Esophagus squamous epithelium (tissue), 4 donors: ENCODE measurements around the gene LRRC2.

Experiments
- POLR2A ChIP-seq, 4 donors: fragments of 450-650 bp; IDR thresholded peaks; one replicate each; pipeline ENCODE4 v1.6.1; 2017; ENCODE audit warnings: antibody characterized with exemption in 4 of 4, mild to moderate bottlenecking in 4 of 4, moderate library complexity in 3 of 4
- TF ChIP-seq, protein P1 (sequence below), 6 experiments: fragments of 450-650 bp in 4 of 6; fragments of 200-600 bp in 2 of 6; sonication (generic) in 2 of 6; IDR thresholded peaks; one replicate each; pipeline ENCODE4 v1.5.1; 2016 to 2019; ENCODE audit warnings: antibody characterized with exemption in 6 of 6, mild to moderate bottlenecking in 4 of 6, moderate library complexity in 4 of 6

GRCh38 chr3:46508850-46509591, 57.1 kb downstream of the LRRC2 start:
- TF ChIP-seq POLR2A (IDR thresholded peaks at IDR 0.05) = no peak
- TF ChIP-seq, protein P1, sequence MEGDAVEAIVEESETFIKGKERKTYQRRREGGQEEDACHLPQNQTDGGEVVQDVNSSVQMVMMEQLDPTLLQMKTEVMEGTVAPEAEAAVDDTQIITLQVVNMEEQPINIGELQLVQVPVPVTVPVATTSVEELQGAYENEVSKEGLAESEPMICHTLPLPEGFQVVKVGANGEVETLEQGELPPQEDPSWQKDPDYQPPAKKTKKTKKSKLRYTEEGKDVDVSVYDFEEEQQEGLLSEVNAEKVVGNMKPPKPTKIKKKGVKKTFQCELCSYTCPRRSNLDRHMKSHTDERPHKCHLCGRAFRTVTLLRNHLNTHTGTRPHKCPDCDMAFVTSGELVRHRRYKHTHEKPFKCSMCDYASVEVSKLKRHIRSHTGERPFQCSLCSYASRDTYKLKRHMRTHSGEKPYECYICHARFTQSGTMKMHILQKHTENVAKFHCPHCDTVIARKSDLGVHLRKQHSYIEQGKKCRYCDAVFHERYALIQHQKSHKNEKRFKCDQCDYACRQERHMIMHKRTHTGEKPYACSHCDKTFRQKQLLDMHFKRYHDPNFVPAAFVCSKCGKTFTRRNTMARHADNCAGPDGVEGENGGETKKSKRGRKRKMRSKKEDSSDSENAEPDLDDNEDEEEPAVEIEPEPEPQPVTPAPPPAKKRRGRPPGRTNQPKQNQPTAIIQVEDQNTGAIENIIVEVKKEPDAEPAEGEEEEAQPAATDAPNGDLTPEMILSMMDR (IDR thresholded peaks at IDR 0.05) = no peak
